ENCODE data around the gene KDM8.
"Not testable (repeated sequence)": the region's sequence is repeated elsewhere in the genome, so short reads cannot be mapped to it uniquely, and the experiment has no call there.

Gene KDM8

GRCh38 chr16:27244363-27244755 lies 41.0 kb downstream of the KDM8 start:
- Histone ChIP-seq H3K9ac (ENCODE audit: low read length) (no peak overlapping the region), H3K27ac (ENCODE audit: low read depth, low read length) (no peak overlapping the region), H3K9me3 (ENCODE audit: insufficient read depth, low read length) (no peaks in the 10 kb centered on the region), H3K36me3 (ENCODE audit: low read length) (no peaks in the 10 kb centered on the region), H3K4me2 (ENCODE audit: low read depth, low read length, poor library complexity, severe bottlenecking) (no peak overlapping the region), H3K27me3 (ENCODE audit: low read length) (no peaks in the 10 kb centered on the region), H3K79me2 (ENCODE audit: insufficient read depth, low read length) (no peaks in the 10 kb centered on the region), H3F3A (ENCODE audit: insufficient read depth) (peaks cover 4% of the 10 kb centered on the region; the same call in 1 of the 2 replicates), H3K9me2 (replicated peaks; ENCODE audit: insufficient read depth, low read length) (no peaks in the 10 kb centered on the region), H2AFZ (ENCODE audit: low read depth, low read length, severe bottlenecking) (no peak overlapping the region), H4K20me1 (ENCODE audit: low read depth, low read length) (no peaks in the 10 kb centered on the region), H3K4me3 (ENCODE audit: insufficient read depth, low read length, poor library complexity, severe bottlenecking) (no peak overlapping the region)
- no peak for TF ChIP-seq CTCF (IDR thresholded peaks at IDR 0.05; ENCODE audit: insufficient read depth, low read length, poor library complexity, severe bottlenecking)

GRCh38 chr16:27245276-27246172 lies 42.2 kb downstream of the KDM8 start:
- no peak overlapping the region for H3K4me3 ChIP-seq (ENCODE audit: insufficient read depth, low read length, poor library complexity, severe bottlenecking)
- no peaks in the 10 kb centered on the region for H3K9me3 ChIP-seq (ENCODE audit: insufficient read depth, low read length)
- H3K9me2 ChIP-seq (replicated peaks; ENCODE audit: insufficient read depth, low read length), result no peaks in the 10 kb centered on the region
- no peaks in the 10 kb centered on the region for H3K36me3 ChIP-seq (ENCODE audit: low read length)
- H2AFZ ChIP-seq (ENCODE audit: low read depth, low read length, severe bottlenecking), result no peak overlapping the region
- H4K20me1 ChIP-seq (ENCODE audit: low read depth, low read length), result no peaks in the 10 kb centered on the region
- no peak overlapping the region for H3K27ac ChIP-seq (ENCODE audit: low read depth, low read length)
- H3F3A ChIP-seq (ENCODE audit: insufficient read depth), result no peaks in the 10 kb centered on the region; the same call in 1 of the 2 replicates
- H3K4me2 ChIP-seq (ENCODE audit: low read depth, low read length, poor library complexity, severe bottlenecking), result no peak overlapping the region
- H3K79me2 ChIP-seq (ENCODE audit: insufficient read depth, low read length), result no peaks in the 10 kb centered on the region
- H3K9ac ChIP-seq (ENCODE audit: low read length), result no peak overlapping the region
- H3K27me3 ChIP-seq (ENCODE audit: low read length), result no peaks in the 10 kb centered on the region
- no peak for TF ChIP-seq EZH2phosphoT487 (conservative IDR thresholded peaks at IDR 0.05; ENCODE audit: low read length)
- no peak for TF ChIP-seq CTCF (IDR thresholded peaks at IDR 0.05; ENCODE audit: insufficient read depth, low read length, poor library complexity, severe bottlenecking)

GRCh38 chr16:27246439-27246838 lies 43.1 kb downstream of the KDM8 start:
- Histone ChIP-seq H4K20me1 (ENCODE audit: low read depth, low read length) (no peaks in the 10 kb centered on the region), H3K4me2 (ENCODE audit: low read depth, low read length, poor library complexity, severe bottlenecking) (no peak overlapping the region), H3K4me3 (ENCODE audit: insufficient read depth, low read length, poor library complexity, severe bottlenecking) (no peak overlapping the region), H3K9me2 (replicated peaks; ENCODE audit: insufficient read depth, low read length) (no peaks in the 10 kb centered on the region), H3F3A (ENCODE audit: insufficient read depth) (no peaks in the 10 kb centered on the region; the same call in 1 of the 2 replicates), H3K79me2 (ENCODE audit: insufficient read depth, low read length) (no peaks in the 10 kb centered on the region), H3K36me3 (ENCODE audit: low read length) (no peaks in the 10 kb centered on the region), H2AFZ (ENCODE audit: low read depth, low read length, severe bottlenecking) (no peak overlapping the region), H3K27ac (ENCODE audit: low read depth, low read length) (no peak overlapping the region), H3K9ac (ENCODE audit: low read length) (no peak overlapping the region), H3K27me3 (ENCODE audit: low read length) (no peaks in the 10 kb centered on the region), H3K9me3 (ENCODE audit: insufficient read depth, low read length) (no peaks in the 10 kb centered on the region)
- no peak for TF ChIP-seq CTCF (IDR thresholded peaks at IDR 0.05; ENCODE audit: insufficient read depth, low read length, poor library complexity, severe bottlenecking)
- no peak for TF ChIP-seq EZH2phosphoT487 (conservative IDR thresholded peaks at IDR 0.05; ENCODE audit: low read length)

GRCh38 chr16:27247076-27247475 lies 43.8 kb downstream of the KDM8 start:
- H3K9me2 ChIP-seq (replicated peaks; ENCODE audit: insufficient read depth, low read length); H4K20me1 ChIP-seq (ENCODE audit: low read depth, low read length); H3K79me2 ChIP-seq (ENCODE audit: insufficient read depth, low read length); H3K9me3 ChIP-seq (ENCODE audit: insufficient read depth, low read length); H3F3A ChIP-seq (ENCODE audit: insufficient read depth); H3K36me3 ChIP-seq (ENCODE audit: low read length); H3K27me3 ChIP-seq (ENCODE audit: low read length); H3K27ac ChIP-seq (ENCODE audit: low read depth, low read length); H2AFZ ChIP-seq (ENCODE audit: low read depth, low read length, severe bottlenecking); H3K4me2 ChIP-seq (ENCODE audit: low read depth, low read length, poor library complexity, severe bottlenecking); H3K4me3 ChIP-seq (ENCODE audit: insufficient read depth, low read length, poor library complexity, severe bottlenecking); H3K9ac ChIP-seq (ENCODE audit: low read length): not testable (repeated sequence)
